EH (cell line): ENCODE results near the gene MAN2B1.
"Not testable (repeated sequence)": the region's sequence is repeated elsewhere in the genome, so short reads cannot be mapped to it uniquely, and the experiment has no call there.

Experiments
- DNase-seq: peaks from one replicate; pipeline ENCODE4 v3.0.0-alpha.2; 2015; ENCODE audit warnings: low read depth

The MAN2B1 gene

GRCh38 chr19:12657966-12658365, 8.6 kb downstream of the MAN2B1 start:
- no peak for DNase-seq

- no peak for DNase-seq
These were observed 9.5 kb downstream of the MAN2B1 start for GRCh38 chr19:12656899-12657571.

DNA sequence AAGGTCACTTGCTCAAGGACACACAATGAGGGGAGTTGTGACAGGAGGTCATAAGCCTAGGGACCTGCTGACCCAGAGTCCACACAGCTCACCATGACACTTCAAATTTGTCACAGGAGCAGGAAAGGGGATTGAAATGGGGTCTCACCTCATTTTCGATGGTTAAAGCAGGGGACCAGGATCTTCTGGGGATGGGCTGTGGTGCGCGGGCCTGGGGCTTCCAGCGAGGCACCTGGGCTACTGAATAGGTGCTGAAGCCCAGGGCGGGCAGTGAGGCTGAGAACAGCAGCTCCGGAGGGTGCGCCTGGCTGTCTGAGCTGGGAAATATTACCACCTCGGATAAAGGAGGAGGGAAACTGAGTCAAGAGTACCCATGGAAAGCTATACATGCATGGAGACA, 11.0 kb downstream of the MAN2B1 start:
- DNase-seq, result no peak

- DNase-seq, result no peak
These were observed 14.3 kb downstream of the MAN2B1 start for GRCh38 chr19:12652219-12652618.

DNA sequence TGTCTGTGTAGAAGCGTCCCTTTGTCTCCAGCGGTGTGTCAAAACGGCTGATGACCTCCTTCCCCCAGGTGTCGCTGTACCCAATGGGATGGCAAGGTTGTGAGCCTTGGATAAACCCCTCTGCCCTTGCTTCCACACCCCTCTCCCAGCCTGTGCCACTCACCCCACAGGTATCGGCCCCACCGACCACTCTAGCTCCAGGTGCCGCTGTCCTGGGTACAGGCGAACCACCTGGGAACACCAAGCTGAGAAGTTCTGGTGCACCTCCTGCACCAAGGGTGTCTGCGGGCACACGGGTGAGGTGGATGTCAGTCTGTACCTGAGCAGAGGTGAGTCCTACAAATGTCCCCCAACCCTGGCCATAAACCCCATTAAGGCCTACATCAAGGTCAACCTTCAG, 16.6 kb downstream of the MAN2B1 start:
- DNase-seq, result no peak

GRCh38 chr19:12648088-12648487, 18.5 kb downstream of the MAN2B1 start:
- DNase-seq, result no peak

- peak; percentile 44 for DNase-seq
These were observed 19.0 kb downstream of the MAN2B1 start for GRCh38 chr19:12647490-12648071.

DNA sequence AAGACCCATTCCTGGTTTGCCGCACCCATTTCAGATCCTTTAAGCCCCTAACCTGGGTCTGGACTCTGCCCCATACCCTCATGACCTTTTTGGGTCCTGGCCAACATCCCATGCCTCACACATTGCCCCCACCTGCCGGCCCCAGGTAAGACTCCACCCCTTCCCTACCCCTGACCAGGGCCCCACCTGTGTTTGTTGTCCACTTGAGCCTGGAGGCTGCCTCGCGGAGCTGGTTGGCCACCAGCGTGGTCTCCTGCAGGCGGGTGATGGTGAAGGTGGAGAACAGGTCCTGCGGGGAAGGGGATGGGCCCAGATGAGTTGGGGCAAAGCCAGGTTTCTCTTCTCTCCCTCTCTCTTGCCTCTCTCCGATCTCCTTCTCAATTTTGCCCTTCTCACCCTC, 19.5 kb downstream of the MAN2B1 start:
- DNase-seq, result no peak

- DNase-seq, result no peak
These were observed 20.0 kb downstream of the MAN2B1 start for GRCh38 chr19:12646551-12646950.

- DNase-seq, result not testable (repeated sequence)
These were observed 22.8 kb downstream of the MAN2B1 start for GRCh38 chr19:12643716-12644115.

GRCh38 chr19:12642506-12642905, 24.0 kb downstream of the MAN2B1 start:
- DNase-seq, result no peak

DNA sequence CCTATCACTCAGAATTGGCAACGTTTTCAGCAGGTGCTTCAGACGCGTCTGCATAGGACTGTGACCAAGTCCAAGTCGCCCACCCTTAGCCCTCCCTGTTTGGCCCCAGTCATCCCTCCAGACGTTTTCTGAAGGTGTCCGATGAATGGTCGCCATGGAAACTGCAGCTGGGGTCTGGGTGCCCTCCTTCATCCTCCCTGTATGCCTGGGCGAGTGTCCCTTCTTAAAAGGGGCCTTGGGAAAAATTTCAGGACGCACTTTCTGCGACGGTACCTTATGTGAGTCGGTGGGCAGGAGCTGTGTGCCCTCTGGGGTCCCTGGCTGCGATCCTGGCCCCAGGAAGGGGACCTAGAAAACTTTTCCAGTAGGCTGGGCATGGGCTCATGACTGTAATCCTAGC, 25.1 kb downstream of the MAN2B1 start:
- no peak for DNase-seq

DNA sequence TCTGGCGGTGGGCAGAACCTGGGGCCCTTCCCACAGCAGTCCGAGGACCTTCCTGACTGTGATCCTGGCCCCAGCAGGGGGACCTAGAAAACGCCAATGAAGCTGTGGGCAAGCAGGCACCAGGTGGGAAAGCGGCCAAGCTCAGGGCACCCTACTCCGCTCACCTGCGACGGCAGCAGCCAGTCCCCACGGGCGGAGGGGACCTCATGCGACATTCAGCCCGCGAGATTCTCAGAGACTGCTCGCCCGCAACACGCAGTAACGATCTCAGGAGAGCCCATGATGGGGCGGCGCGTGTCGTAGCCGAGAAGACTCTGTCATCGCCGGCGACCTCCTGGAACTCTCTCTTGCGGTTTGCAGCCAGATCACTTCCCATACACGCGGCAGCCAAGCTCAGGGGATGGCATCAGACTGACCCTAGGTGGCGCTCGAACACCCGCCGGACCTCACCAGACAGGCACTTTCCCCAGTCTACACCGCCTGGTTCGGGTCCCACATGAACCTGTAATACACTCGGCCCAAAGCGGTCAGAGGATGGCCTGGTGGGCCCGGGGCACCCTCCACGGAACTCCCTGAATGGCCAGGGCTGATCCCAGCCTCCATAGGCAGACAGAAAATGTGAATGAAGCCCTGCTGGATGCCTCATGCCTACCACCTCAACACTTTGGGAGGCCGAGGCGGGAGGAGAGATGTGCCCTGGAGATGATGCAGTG, 26.5 kb downstream of the MAN2B1 start:
- DNase-seq, result peak; percentile 82

GRCh38 chr19:12638611-12639182, 27.8 kb downstream of the MAN2B1 start:
- DNase-seq, result no peak

- DNase-seq, result no peak
These were observed 29.9 kb downstream of the MAN2B1 start for GRCh38 chr19:12636631-12637030.

GRCh38 chr19:12629215-12629614, 37.3 kb downstream of the MAN2B1 start:
- DNase-seq, result no peak

- DNase-seq, result peak; percentile 34
These were observed 38.2 kb downstream of the MAN2B1 start for GRCh38 chr19:12628040-12629022.

- no peak for DNase-seq
These were observed 39.6 kb downstream of the MAN2B1 start for GRCh38 chr19:12626958-12627357.

DNA sequence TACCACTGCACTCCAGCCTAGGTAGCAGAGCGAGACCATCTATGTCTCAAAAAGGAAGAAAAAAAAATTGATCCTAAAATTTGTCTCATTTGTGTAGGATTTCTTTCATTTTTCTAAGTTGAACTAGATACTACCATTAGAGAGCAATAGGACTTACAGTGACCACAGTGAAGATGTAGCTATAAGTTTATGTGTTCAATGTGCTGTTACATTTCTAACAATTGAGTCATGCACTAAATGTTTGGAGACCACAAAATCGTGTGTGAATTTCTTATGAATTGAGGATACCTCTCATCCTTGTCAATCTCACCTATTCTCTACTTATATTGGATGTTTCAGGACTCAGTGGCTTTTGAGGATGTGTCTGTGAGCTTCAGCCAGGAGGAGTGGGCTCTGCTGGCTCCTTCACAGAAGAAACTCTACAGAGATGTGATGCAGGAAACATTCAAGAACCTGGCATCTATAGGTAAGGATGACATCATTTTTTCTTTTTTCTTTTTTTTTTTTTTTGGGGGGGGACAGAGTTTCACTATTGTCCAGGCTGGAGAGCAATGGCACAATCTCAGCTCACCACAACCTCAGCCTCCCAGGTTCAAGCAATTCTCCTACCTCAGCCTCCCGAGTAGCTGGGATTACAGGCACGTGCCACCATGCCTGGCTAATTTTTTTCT, 43.0 kb downstream of the MAN2B1 start:
- DNase-seq, result peak; percentile 36

- not testable (repeated sequence) for DNase-seq
These were observed 45.1 kb downstream of the MAN2B1 start for GRCh38 chr19:12621253-12622024.
